Right cardiac atrium (tissue), 5 donors: Measurements from ENCODE around the gene FGA. TPM values are rescaled to one million over a fixed set of nuclear protein-coding genes. Genes with fewer than 3 reads are reported as not detected.

Source experiments
- ATAC-seq, 2 donors: fragments of 200-7000 bp; cut with Tn5 transposase; one replicate each; pipeline versions ENCODE4 v1.8.0 to v1.9.1; 2020; ENCODE audit warnings: moderate library complexity in 2 of 2, mild to moderate bottlenecking in 1 of 2
- DNase-seq, 3 donors: peaks; one replicate each; pipeline ENCODE4 v3.0.0-alpha.2; 2020
- H3K27ac ChIP-seq: one replicate; pipeline ENCODE4 v1.5.1; 2013; ENCODE audit warnings: mild to moderate bottlenecking, low read length, control low read depth, moderate library complexity
- H3K27me3 ChIP-seq: one replicate; pipeline ENCODE4 v1.6.1; 2013; ENCODE audit not compliant: control insufficient read depth, insufficient read depth
- H3K4me1 ChIP-seq: one replicate; pipeline ENCODE4 v1.6.1; 2013; ENCODE audit warnings: low read length; ENCODE audit not compliant: control insufficient read depth, insufficient read depth
- H3K4me3 ChIP-seq: one replicate; pipeline ENCODE4 v1.5.1; 2013; ENCODE audit warnings: low read length, control low read depth
- H3K9me3 ChIP-seq: one replicate; pipeline ENCODE4 v1.6.1; 2013; ENCODE audit warnings: low read length; ENCODE audit not compliant: control insufficient read depth
- WGBS: extraction: QIAGEN DNeasy Blood & Tissue Kit; methylation state at CpG from one replicate; pipeline ENCODE4 v1.1.7; 2013; 5-methylcytosine and 5-hydroxymethylcytosine counted together
- intact Hi-C, 4 donors: fragments of 100-400 bp; cut with DNase I; formaldehyde crosslinking; loops; one replicate each; pipeline versions ENCODE4 v1.11.0 to v1.14.0; 2022 to 2023
- polyA plus RNA-seq: library from polyadenylated mRNA; stranded (reverse); fragments of 200-250 nt; gene quantifications from one replicate; pipeline ENCODE4 v1.2.3, GENCODE V29; 2013
- total RNA-seq, 4 donors: library from RNA; stranded (reverse); fragmentation: NEBNext Ultra II Directional; extraction: Animal tissue kit (Norgen Biotek cat#: 25700); gene quantifications; one replicate each; pipeline ENCODE4 v1.2.1, GENCODE V29; 2021
- donor health status: healthy with polysubstance abuse.
- donor health status: DM: no; HTN: yes; CAD: no.
- donor health status: DM: no; HTN: no; CAD: no.
- donor health status: DM: no; HTN: yes; CAD: no; lungs with severe emphysema.
- donor health status: DM: yes; HTN: yes; CAD: no.

Gene FGA
- total and polyA plus RNA-seq, 5 donors, result 0.32 to 2.1 TPM; not detected in 3

- no peak overlapping the region for H3K4me3 ChIP-seq
- DNase-seq (no peak), ATAC-seq (no peak)
- H3K9me3 ChIP-seq, result no peaks in the 10 kb centered on the region
- H3K27ac ChIP-seq, result no peak overlapping the region
- whole genome bisulfite sequencing, result 64% methylated on average over 1 of the region's 1 CpG
- no peaks in the 10 kb centered on the region for H3K27me3 ChIP-seq
- intact Hi-C loops, result no loop called here
- H3K4me1 ChIP-seq, result no peaks in the 10 kb centered on the region
These were observed 11.6 kb downstream of the FGA start for GRCh38 chr4:154578919-154579318.

GRCh38 chr4:154577324-154577723 lies 13.2 kb downstream of the FGA start:
- WGBS, result 74% methylated on average over 2 of the region's 2 CpGs
- Histone ChIP-seq H3K4me3 (no peak overlapping the region), H3K9me3 (no peaks in the 10 kb centered on the region), H3K27me3 (no peaks in the 10 kb centered on the region), H3K27ac (no peak overlapping the region), H3K4me1 (no peaks in the 10 kb centered on the region)
- intact Hi-C loops, result no loop called here
- DNase-seq, result no peak
- no peak for ATAC-seq

- intact Hi-C loops, result no loop called here
- no peaks in the 10 kb centered on the region for H3K9me3 ChIP-seq
- DNase-seq, result no peak
- no peaks in the 10 kb centered on the region for H3K4me1 ChIP-seq
- H3K27me3 ChIP-seq, result no peaks in the 10 kb centered on the region
- WGBS, result 77% methylated on average over 3 of the region's 3 CpGs
- no peak overlapping the region for H3K4me3 ChIP-seq
- ATAC-seq, result no peak
- no peak overlapping the region for H3K27ac ChIP-seq
These were observed 16.2 kb downstream of the FGA start for GRCh38 chr4:154574311-154574710.

GRCh38 chr4:154573190-154573870 lies 17.2 kb downstream of the FGA start:
- intact Hi-C loops, result no loop called here
- WGBS, result 80% methylated on average over 5 of the region's 5 CpGs

GRCh38 chr4:154569584-154569983 lies 21.0 kb downstream of the FGA start:
- intact Hi-C loops, result no loop called here
- ATAC-seq, result no peak
- no peaks in the 10 kb centered on the region for H3K9me3 ChIP-seq
- no peaks in the 10 kb centered on the region for H3K27me3 ChIP-seq
- DNase-seq, result no peak
- WGBS, result 87% methylated on average over 5 of the region's 5 CpGs
- H3K4me1 ChIP-seq, result no peaks in the 10 kb centered on the region
- no peak overlapping the region for H3K27ac ChIP-seq
- H3K4me3 ChIP-seq, result no peak overlapping the region

More at GRCh38 chr4:154573190-154573870, 17.2 kb downstream of the FGA start:
- Histone ChIP-seq H3K27me3 (no peaks in the 10 kb centered on the region), H3K4me1 (no peaks in the 10 kb centered on the region), H3K4me3 (no peak overlapping the region), H3K9me3 (no peaks in the 10 kb centered on the region), H3K27ac (no peak overlapping the region)
- ATAC-seq (no peak), DNase-seq (no peak)

- Histone ChIP-seq H3K27me3 (no peaks in the 10 kb centered on the region), H3K4me3 (no peak overlapping the region), H3K27ac (no peak overlapping the region), H3K4me1 (no peaks in the 10 kb centered on the region), H3K9me3 (no peaks in the 10 kb centered on the region)
- intact Hi-C loops, result no loop called here
- 42% methylated on average over 3 of the region's 3 CpGs for WGBS
- ATAC-seq (no peak), DNase-seq (no peak)
These were observed 21.5 kb downstream of the FGA start for GRCh38 chr4:154569028-154569427.

- intact Hi-C loops, result no loop called here
- DNase-seq, result no peak
- H3K27ac ChIP-seq, result no peak overlapping the region
- H3K4me1 ChIP-seq, result no peaks in the 10 kb centered on the region
- H3K9me3 ChIP-seq, result no peaks in the 10 kb centered on the region
- WGBS, result 72% methylated on average over 5 of the region's 5 CpGs
- H3K4me3 ChIP-seq, result no peak overlapping the region
- H3K27me3 ChIP-seq, result no peaks in the 10 kb centered on the region
- ATAC-seq, result no peak
These were observed 23.8 kb downstream of the FGA start for GRCh38 chr4:154566639-154567204.

- ATAC-seq (no peak), DNase-seq (no peak)
- Histone ChIP-seq H3K27me3 (no peaks in the 10 kb centered on the region), H3K4me1 (no peaks in the 10 kb centered on the region), H3K4me3 (no peak overlapping the region), H3K9me3 (no peaks in the 10 kb centered on the region), H3K27ac (no peak overlapping the region)
- WGBS, result 85% methylated on average over 6 of the region's 6 CpGs
- intact Hi-C loops, result no loop called here
These were observed 24.8 kb downstream of the FGA start for GRCh38 chr4:154565704-154566103.

- H3K4me3 ChIP-seq, result no peak overlapping the region
- intact Hi-C loops, result no loop called here
- H3K9me3 ChIP-seq, result no peaks in the 10 kb centered on the region
- DNase-seq (no peak), ATAC-seq (no peak)
- 91% methylated on average over 1 of the region's 1 CpG for WGBS
- no peaks in the 10 kb centered on the region for H3K4me1 ChIP-seq
- no peaks in the 10 kb centered on the region for H3K27me3 ChIP-seq
- H3K27ac ChIP-seq, result no peak overlapping the region
These were observed 26.2 kb downstream of the FGA start for GRCh38 chr4:154564311-154564710.

- Histone ChIP-seq H3K27me3 (no peaks in the 10 kb centered on the region), H3K27ac (no peak within 1 kb of the TSS), H3K9me3 (no peaks in the 10 kb centered on the region), H3K4me3 (no peak within 1 kb of the TSS), H3K4me1 (no peaks in the 10 kb centered on the region)
- DNase-seq (no peak), ATAC-seq (no peak)
- intact Hi-C loops, result no loop called here
- 65% methylated on average over 2 of the region's 2 CpGs for WGBS
These were observed 27.8 kb downstream of the FGA start, which contains the start of gene FGB for GRCh38 chr4:154562697-154563254. Gene FGB (plus strand): TSS chr4:154563011. CDS start chr4:154563019, 8 bp downstream.

GRCh38 chr4:154560824-154561231 lies 29.7 kb downstream of the FGA start:
- Histone ChIP-seq H3K27me3 (no peaks in the 10 kb centered on the region), H3K4me3 (no peak overlapping the region), H3K27ac (no peak overlapping the region), H3K9me3 (no peaks in the 10 kb centered on the region), H3K4me1 (no peaks in the 10 kb centered on the region)
- ATAC-seq, result no peak
- WGBS, result 72% methylated on average over 4 of the region's 4 CpGs
- intact Hi-C loops, result no loop called here
- DNase-seq, result no peak
